Stimulated activated memory B cell treated with anti-CD40 and anti-IgM and Interleukin-4, amounts not matched to agents 10 μg/mL and 1 μg/mL and 100 μg/mL, for 72 hours (primary cell): Measurements from ENCODE around the gene RCAN2.
A peak's percentile ranks its signal among the peaks of the same experiment; 100 is the strongest.

Source experiments
- ATAC-seq: fragments of 150-1000 bp; cut with Tn5 transposase; 2 replicates; pipeline ENCODE4 v1.10.0; 2021
- H3K27ac Mint-ChIP-seq: one replicate; pipeline ENCODE4 v1.8.0; 2022; ENCODE audit warnings: mild to moderate bottlenecking, mixed read lengths
- H3K27me3 Mint-ChIP-seq: one replicate; pipeline ENCODE4 v1.8.0; 2022; ENCODE audit warnings: mixed read lengths
- H3K36me3 Mint-ChIP-seq: one replicate; pipeline ENCODE4 v1.8.0; 2022; ENCODE audit warnings: mixed read lengths
- H3K4me1 Mint-ChIP-seq: one replicate; pipeline ENCODE4 v1.8.0; 2022; ENCODE audit warnings: mixed read lengths
- H3K4me3 Mint-ChIP-seq: one replicate; pipeline ENCODE4 v1.8.0; 2022; ENCODE audit warnings: mild to moderate bottlenecking, moderate library complexity, mixed read lengths
- H3K9me3 Mint-ChIP-seq: one replicate; pipeline ENCODE4 v1.8.0; 2022; ENCODE audit warnings: mixed read lengths

RCAN2 gene

DNA sequence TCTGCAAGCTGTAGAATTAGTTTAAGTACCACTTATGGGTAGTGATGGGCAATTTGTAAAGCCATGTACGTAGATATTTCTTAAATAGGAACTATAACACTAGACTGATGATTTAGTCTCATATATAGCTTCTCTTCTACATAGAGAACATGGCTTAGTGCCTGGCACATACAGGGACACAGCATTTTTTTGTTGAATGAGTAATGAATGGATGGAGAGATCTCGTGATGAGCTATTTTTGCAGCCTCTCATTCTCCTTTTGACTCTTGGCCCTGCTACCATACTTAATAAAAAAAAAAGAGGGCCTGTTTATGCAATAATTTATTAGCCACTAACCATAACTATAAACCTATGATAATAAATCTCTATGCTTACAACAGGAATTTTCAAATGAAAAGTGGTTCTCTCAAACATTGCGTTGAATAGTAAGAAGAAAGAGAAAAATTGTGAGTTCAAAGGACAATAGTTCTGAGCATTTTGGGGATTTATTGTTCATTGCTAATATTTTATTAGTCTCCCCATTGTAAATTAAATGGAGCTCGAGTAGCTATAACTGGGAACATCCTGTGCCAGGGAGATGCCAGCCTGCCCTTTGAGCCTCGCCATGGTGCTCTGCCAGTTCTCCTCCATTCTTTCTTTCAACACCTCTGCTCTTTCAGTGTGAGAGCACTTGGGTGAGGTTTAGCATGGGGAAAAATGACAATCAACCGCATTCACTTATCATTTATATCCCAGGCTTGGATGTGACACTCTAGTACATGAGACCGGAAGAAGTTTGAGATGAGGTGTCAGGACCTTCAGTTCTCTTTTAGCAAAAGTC lies 14.7 kb upstream of the RCAN2 start:
- Mint-ChIP-seq H3K9me3 (no peaks in the 10 kb centered on the region), H3K27ac (no peak overlapping the region), H3K27me3 (no peaks in the 10 kb centered on the region), H3K4me3 (no peak overlapping the region), H3K36me3 (no peaks in the 10 kb centered on the region), H3K4me1 (peaks cover 8% of the 10 kb centered on the region)
- ATAC-seq: no peak

DNA sequence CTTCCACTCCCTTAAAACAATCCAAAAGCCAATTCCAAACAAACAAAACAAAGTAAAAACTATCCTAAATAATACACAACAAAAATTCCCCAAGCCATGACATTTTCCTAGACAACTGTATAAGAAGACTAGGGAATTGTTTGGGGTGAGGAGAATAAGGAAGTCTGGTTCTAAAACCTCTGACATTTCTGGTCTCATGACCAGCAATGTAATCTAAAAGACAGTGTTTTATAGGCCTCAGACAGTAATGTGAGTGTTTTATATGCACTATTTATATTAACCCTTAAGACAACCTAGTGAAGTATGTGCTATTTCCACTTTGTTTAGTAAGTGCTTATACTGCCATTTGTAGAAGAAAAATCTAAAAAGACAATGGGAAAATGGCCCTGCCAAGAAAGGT lies 13.0 kb upstream of the RCAN2 start:
- ATAC-seq: no peak
- no peak overlapping the region for H3K27ac Mint-ChIP-seq
- H3K9me3 Mint-ChIP-seq: no peaks in the 10 kb centered on the region
- H3K36me3 Mint-ChIP-seq: no peaks in the 10 kb centered on the region
- H3K27me3 Mint-ChIP-seq: no peaks in the 10 kb centered on the region
- peaks cover 8% of the 10 kb centered on the region for H3K4me1 Mint-ChIP-seq
- H3K4me3 Mint-ChIP-seq: no peak overlapping the region

DNA sequence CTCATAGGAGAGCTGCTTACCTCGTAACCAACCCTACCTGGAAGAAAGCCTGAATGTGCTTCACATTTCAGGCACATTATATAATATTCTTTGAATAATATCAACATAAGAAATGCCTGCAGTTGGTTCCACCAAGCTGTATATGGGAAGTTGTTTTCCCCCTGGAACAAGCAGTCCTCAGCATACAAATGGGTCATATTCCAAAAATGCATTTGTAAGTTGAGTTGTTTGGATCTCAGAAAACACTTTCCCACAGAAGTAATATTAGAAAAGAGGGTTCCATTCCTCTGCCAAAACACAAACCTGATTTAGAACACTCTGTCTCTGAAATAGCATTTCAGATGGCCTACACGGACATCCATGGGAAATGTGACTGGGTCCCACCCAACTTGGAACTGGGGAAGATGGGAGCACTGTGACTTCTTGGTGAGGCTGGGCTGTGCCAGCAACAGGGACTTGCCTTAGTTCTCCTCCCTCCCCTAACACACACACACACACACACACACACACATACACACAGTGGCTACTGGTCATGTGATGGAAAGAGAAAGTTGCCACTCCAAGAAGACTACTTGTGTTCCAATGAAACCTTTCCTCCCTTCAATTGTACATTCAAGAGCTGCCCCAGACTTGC lies 11.4 kb upstream of the RCAN2 start:
- peaks cover 8% of the 10 kb centered on the region for H3K4me1 Mint-ChIP-seq
- H3K27ac Mint-ChIP-seq: no peak overlapping the region
- H3K27me3 Mint-ChIP-seq: peaks cover under 1% of the 10 kb centered on the region
- H3K4me3 Mint-ChIP-seq: no peak overlapping the region
- H3K36me3 Mint-ChIP-seq: no peaks in the 10 kb centered on the region
- H3K9me3 Mint-ChIP-seq: no peaks in the 10 kb centered on the region
- ATAC-seq: no peak

DNA sequence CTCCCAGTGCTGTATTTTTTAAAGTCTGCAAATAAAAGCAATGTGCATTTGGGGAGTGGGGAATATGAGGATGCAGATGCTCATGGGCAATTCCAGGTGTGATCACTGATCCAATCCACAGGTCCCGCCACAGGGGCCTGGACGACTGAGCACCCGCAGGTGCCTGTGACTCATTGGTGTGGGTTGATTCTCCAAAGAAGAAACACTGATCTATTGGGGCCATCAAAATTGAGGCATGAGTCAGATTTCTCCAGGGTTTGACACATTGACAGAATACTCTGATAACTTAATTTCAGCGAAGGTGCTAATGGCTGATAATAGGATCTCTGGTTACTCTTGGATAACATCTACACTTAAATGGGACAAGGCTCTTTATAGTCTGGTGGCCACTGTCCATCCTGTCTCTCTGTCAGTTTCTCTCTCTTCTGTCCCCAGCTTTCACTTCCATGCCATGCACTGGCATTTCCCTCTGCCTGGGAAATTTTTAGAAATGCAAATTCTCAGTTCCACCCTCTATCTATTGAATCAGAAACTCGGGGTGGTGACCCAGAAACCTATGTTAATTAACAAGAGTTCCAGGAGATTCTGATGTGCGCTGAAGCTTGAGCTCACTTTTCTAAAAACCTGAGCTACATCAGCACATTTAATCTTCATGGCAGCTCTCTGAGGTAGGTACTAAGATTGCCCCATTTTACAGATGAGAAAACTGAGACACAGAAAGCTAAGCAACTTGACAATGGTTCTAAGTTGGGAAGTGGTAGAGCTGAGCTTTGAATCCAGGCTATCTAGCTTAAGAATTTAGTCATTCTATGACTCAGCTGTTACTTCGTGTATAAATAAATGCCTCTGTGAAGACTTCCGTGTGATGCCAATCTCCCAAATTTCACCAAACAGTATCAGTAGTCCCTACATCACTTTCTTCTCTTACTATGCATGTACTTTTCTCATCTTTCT lies 10.2 kb upstream of the RCAN2 start:
- peaks cover 12% of the 10 kb centered on the region for H3K27me3 Mint-ChIP-seq
- no peaks in the 10 kb centered on the region for H3K36me3 Mint-ChIP-seq
- no peak overlapping the region for H3K4me3 Mint-ChIP-seq
- H3K9me3 Mint-ChIP-seq: no peaks in the 10 kb centered on the region
- H3K27ac Mint-ChIP-seq: no peak overlapping the region
- H3K4me1 Mint-ChIP-seq: peaks cover 8% of the 10 kb centered on the region
- ATAC-seq: peak; percentile 41

DNA sequence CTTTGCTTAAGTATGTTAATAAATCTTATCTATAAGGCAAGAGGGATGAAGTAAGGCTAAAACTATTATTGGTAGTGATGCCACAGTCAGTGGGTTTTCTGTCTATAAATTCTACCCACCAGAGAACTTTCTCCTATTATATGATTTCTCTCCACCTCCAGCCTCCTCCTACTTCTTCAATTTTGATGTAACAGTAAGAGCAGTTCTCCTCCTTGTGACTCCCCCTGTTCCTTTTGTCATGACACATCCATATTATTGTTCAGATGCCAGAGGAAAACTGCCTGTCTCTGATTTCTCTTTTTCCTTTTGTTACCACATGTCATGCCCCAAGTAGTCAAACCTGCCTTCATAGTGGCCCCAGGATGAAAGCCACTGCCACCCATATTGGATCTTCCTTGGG lies 9.1 kb upstream of the RCAN2 start:
- peaks cover 23% of the 10 kb centered on the region for H3K27me3 Mint-ChIP-seq
- no peaks in the 10 kb centered on the region for H3K9me3 Mint-ChIP-seq
- ATAC-seq: no peak

DNA sequence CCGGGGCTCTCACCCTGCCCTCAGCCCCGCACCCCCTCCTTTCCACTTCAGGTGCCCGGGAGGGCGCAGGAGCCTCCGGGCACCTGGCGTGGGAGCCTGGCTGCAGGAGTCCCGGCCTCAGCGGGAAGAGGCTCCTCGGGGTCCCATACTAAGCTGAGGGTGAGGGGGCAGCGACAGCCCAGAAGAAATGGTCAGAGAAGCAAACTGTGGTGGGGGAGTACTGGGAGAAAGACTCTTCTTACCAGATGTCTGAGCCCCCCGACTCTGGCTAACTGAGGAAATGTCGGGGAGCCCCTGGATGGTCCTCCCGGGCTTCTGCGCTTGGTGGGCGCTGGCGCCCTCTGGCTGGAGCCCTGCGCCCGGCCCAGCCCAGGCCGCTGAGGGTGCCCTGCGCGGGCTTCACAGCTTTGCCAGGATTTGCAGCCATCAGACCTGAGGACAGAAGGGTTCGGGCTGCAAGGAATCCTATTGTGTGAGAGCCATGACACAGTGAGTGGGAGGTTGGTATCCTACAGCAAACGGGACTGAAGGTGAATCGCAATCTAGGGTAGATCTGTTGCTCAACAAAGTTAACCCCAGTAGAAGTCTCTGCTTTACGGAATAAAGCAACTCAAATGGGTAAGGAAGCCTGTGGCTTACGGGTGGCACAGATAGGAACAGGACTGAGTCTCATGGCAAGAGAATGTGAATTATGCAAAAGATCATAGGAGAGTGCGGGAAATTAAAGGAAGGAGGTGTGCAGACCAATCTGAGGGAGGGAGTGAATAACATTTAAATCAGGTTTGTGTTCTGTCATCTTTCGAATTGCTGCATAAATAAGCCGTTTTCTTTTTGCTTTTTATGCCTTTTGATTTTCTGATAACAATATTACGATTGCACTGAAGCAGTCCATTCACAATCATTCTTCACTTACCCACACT lies 639 bp upstream of the RCAN2 start:
- Mint-ChIP-seq H3K9me3 (no peaks in the 10 kb centered on the region), H3K27ac (no peak overlapping the region), H3K4me3 (peak overlapping the region; percentile 82), H3K36me3 (no peaks in the 10 kb centered on the region), H3K4me1 (peaks cover 12% of the 10 kb centered on the region), H3K27me3 (peaks cover 64% of the 10 kb centered on the region)
- peak; percentile 69 for ATAC-seq

More for the DNA sequence above, 9.1 kb upstream of the RCAN2 start:
- Mint-ChIP-seq H3K4me3 (no peak overlapping the region), H3K27ac (no peak overlapping the region), H3K4me1 (peaks cover 8% of the 10 kb centered on the region), H3K36me3 (no peaks in the 10 kb centered on the region)

DNA sequence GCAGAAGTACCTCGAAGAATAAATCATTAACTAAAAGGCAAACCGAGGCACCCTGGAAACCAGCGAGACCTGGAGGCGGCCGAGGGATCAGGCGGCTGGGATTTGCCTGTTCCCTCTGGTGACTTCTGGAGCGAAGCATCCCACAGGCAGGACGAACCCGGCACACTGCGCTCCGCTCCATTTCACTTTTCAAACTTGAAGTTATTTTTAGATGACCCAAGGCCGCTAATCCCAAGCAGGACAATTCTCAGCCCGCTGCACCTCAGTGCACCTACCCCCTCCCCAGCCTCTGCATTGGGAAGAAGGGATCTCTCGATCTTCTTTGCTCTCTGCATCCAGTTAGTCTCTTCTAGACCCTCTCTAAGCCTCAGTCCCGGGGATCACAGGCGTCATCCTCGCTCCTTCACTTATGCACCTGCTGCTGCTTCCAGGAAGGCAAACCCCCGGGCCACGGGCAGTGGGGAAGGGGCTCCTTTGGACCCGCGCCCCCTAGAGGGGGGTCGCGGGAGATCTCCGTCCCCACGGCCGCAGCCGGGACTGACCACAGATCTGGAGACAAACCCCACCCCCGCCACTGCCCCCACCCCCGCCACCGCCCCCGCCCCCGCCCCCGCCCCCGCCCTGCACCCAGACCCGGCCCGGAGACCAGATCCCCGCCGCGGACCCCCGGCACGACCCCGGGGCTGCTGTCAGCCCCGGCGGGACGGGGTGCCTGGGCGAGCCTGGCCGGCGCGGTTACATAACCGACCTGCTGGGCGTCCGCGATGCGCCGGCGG lies 636 bp downstream of the RCAN2 start:
- Mint-ChIP-seq H3K27ac (no peak overlapping the region), H3K9me3 (no peaks in the 10 kb centered on the region), H3K4me1 (peaks cover 12% of the 10 kb centered on the region), H3K36me3 (no peaks in the 10 kb centered on the region), H3K4me3 (peak overlapping the region; percentile 61), H3K27me3 (peaks cover 51% of the 10 kb centered on the region)
- ATAC-seq: no peak

DNA sequence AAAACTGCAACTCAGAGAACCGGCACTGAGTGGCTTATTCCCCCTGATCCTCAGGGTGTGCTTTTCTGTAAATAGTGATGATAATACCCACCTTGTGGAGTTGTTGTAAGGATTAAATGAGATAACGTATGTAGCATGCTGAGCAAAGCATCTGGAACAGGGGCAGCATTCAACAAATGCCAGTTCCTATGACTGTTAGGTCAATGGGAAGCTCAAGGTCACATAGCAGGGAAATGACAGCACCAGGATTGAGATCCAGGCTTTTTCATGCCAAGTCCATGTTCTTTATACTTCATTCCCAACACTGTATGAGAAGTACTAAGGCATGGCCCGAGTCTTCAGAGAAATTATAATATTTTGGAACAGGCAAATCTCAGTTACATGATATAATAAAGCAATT lies 5.1 kb downstream of the RCAN2 start:
- no peaks in the 10 kb centered on the region for H3K36me3 Mint-ChIP-seq
- H3K4me3 Mint-ChIP-seq: no peak overlapping the region
- peaks cover 5% of the 10 kb centered on the region for H3K4me1 Mint-ChIP-seq
- no peak overlapping the region for H3K27ac Mint-ChIP-seq
- H3K9me3 Mint-ChIP-seq: no peaks in the 10 kb centered on the region
- no peak for ATAC-seq
- H3K27me3 Mint-ChIP-seq: peaks cover 37% of the 10 kb centered on the region

DNA sequence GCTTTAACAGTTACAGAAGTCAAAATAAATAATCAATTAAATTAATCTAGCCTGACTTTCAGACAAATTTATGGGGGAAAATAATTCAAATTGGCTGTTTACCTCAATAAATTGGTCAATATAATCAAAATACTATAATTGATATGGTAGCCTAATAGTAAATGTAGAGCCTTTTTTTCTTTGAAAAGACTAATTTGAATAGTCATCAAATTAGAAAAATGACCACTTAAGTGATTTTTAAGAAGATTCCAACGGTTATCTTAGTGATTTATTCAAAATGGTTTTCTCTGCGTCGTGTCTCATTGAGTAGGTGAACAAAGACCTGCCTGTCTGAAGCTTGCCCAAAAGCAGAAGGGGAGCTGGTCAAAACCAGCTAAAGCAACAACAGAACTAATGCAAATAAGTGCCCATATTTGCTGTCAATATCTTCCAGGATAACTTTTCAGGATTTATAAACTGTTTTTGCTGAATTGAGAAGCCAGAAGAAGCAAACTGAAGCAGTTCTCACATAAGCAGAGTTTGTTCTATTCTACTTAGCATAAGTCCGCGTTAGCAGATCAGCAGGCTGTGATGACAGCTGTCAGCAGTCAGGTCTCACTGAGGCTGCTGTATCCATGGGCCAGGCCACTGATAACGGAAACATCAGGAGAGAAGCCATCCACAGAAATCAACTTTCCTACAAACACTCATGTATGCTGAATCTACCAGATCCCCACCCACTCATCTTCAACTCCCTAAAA lies 7.0 kb downstream of the RCAN2 start:
- Mint-ChIP-seq H3K9me3 (no peaks in the 10 kb centered on the region), H3K4me1 (no peaks in the 10 kb centered on the region), H3K4me3 (no peak overlapping the region), H3K36me3 (no peaks in the 10 kb centered on the region), H3K27me3 (peaks cover 41% of the 10 kb centered on the region), H3K27ac (no peak overlapping the region)
- no peak for ATAC-seq

DNA sequence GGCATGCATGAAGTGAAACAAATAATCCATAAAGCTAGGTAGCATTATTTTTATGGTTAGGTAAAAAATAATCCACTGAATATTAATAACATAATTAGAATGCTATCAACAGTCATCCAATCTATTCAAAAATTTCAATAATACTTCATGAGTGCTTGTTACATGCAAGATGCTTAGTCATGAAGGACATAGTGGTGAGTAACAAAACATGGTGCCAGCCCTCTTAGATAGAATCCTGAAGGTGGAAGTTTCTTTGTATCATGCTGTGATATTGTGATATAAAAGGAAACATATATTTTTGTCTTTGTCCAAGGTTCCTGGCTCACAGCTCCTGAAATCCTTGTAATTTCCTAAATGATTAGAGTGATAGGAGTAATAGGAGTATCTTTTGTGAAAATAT lies 14.9 kb downstream of the RCAN2 start:
- H3K4me3 Mint-ChIP-seq: no peak overlapping the region
- no peak for ATAC-seq
- peaks cover 48% of the 10 kb centered on the region for H3K27me3 Mint-ChIP-seq
- H3K9me3 Mint-ChIP-seq: no peaks in the 10 kb centered on the region
- no peak overlapping the region for H3K27ac Mint-ChIP-seq
- H3K4me1 Mint-ChIP-seq: no peaks in the 10 kb centered on the region
- H3K36me3 Mint-ChIP-seq: no peaks in the 10 kb centered on the region

DNA sequence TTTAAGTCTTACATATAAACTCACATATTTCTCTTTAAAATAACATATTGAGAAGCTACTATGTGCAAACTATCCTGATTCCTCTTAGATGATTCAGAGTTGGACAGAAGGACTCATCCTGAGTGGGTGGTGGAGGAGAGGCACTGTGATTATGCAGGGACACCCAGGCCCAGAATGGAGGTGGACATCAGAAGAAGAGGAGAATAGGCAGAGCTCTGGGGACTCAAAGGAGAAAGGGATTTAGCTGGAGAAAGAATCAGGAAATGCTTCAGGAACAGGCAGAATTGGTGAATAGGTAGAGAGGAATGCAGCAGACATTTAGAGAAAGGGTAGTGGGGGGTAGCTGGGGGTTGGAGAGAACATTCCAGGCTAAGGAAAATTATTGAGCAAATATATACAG lies 17.4 kb downstream of the RCAN2 start:
- Mint-ChIP-seq H3K27me3 (peaks cover 42% of the 10 kb centered on the region), H3K27ac (no peak overlapping the region), H3K36me3 (no peaks in the 10 kb centered on the region), H3K9me3 (peaks cover 3% of the 10 kb centered on the region), H3K4me3 (no peak overlapping the region), H3K4me1 (no peaks in the 10 kb centered on the region)
- ATAC-seq: no peak

DNA sequence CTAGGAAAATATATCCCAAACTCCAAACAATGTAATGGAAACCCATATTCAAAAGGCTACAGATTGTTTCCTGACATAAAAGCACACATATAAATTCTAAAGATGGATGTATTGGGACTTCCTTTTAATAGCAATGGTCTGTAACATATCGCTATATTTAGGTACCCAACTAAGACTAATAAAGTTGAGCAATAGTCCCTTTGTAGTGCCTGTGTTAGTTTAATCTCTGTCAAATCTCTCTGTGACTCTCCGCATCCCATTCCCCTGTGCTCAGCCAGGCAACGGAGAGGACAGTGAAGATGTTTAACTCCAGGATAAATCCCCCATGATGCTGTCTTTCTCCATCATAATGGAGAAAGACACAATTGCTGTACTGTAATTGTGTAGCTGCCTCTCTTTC lies 19.0 kb downstream of the RCAN2 start:
- Mint-ChIP-seq H3K9me3 (peaks cover 3% of the 10 kb centered on the region), H3K4me1 (no peaks in the 10 kb centered on the region), H3K36me3 (no peaks in the 10 kb centered on the region), H3K4me3 (no peak overlapping the region), H3K27me3 (peaks cover 42% of the 10 kb centered on the region), H3K27ac (no peak overlapping the region)
- no peak for ATAC-seq

DNA sequence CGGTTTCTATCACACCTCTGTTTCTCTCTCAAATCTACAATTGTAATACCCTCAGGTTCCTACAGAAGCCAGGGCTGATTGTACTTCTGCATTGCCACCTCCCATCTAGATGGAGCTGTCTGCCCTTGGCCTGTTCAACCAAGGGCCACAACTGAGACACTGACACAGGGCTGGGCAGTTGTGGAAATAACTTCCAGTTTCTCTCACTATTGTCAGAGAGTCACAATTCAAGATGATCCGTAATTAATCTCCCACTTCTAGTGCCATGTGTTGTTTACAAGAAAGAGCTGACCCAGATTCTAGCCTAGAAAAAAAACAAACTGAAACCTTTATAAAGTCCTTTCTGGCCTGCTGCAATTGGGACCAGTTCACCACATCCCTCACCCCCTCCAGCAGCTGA lies 22.2 kb downstream of the RCAN2 start:
- Mint-ChIP-seq H3K4me3 (no peak overlapping the region), H3K27me3 (peaks cover 33% of the 10 kb centered on the region), H3K9me3 (peaks cover 3% of the 10 kb centered on the region), H3K4me1 (no peaks in the 10 kb centered on the region), H3K27ac (no peak overlapping the region), H3K36me3 (no peaks in the 10 kb centered on the region)
- ATAC-seq: no peak
